Activated CD8-positive, alpha-beta T cell treated with anti-CD3 and anti-CD28 coated beads, Interleukin-2, amount 10 ng/mL, durations not matched to agents 7 days and 5 days (primary cell): Measurements from ENCODE around the gene MYBPC2. TPM values are rescaled to one million over a fixed set of nuclear protein-coding genes. Genes with fewer than 3 reads are reported as not detected.
A peak's percentile ranks its signal among the peaks of the same experiment; 100 is the strongest.
"Not testable (repeated sequence)": the region's sequence is repeated elsewhere in the genome, so short reads cannot be mapped to it uniquely, and the experiment has no call there.

ENCODE experiments used
- ATAC-seq: fragments of 150-1000 bp; cut with Tn5 transposase; one replicate; pipeline ENCODE4 v1.10.0; 2021; ENCODE audit warnings: moderate library complexity
- CTCF ChIA-PET: fragments of 350-600 bp; sonication (Branson Sonifier 250); formaldehyde crosslinking; loops from one replicate; lab custom pipeline; 2021; ENCODE audit warnings: antibody characterized with exemption; lab: Charles Lee
- POLR2A ChIA-PET: fragments of 350-600 bp; sonication (Branson Sonifier 250); formaldehyde crosslinking; loops from one replicate; lab custom pipeline; 2021; ENCODE audit warnings: antibody characterized with exemption; lab: Charles Lee
- DNase-seq: peaks from one replicate; pipeline ENCODE4 v3.0.0-alpha.2; 2020
- H3K27ac Mint-ChIP-seq: one replicate; pipeline ENCODE4 v1.8.0; 2021; ENCODE audit warnings: mild to moderate bottlenecking, mixed read lengths
- H3K27me3 Mint-ChIP-seq: one replicate; pipeline ENCODE4 v1.8.0; 2021; ENCODE audit warnings: low read depth, mixed read lengths
- H3K36me3 Mint-ChIP-seq: one replicate; pipeline ENCODE4 v1.8.0; 2021; ENCODE audit warnings: low read depth, mixed read lengths
- H3K4me1 Mint-ChIP-seq: one replicate; pipeline ENCODE4 v1.8.0; 2021; ENCODE audit warnings: low read depth, mixed read lengths
- H3K4me3 Mint-ChIP-seq: one replicate; pipeline ENCODE4 v1.8.0; 2021; ENCODE audit warnings: mild to moderate bottlenecking, mixed read lengths
- H3K9me3 Mint-ChIP-seq: one replicate; pipeline ENCODE4 v1.8.0; 2022; ENCODE audit warnings: mixed read lengths; ENCODE audit not compliant: insufficient read depth
- total RNA-seq, 2 experiments: library from RNA; stranded (reverse); gene quantifications; one replicate each; pipeline ENCODE4 v1.2.3, GENCODE V29; 2021

Gene MYBPC2
- total RNA-seq, 2 experiments from 2014 or later, result not detected

GRCh38 chr19:50465000-50465399 is 32.3 kb downstream of the MYBPC2 start:
- Mint-ChIP-seq H3K4me1 (peaks cover 9% of the 10 kb centered on the region), H3K36me3 (no peaks in the 10 kb centered on the region), H3K27me3 (no peaks in the 10 kb centered on the region), H3K9me3 (no peaks in the 10 kb centered on the region), H3K4me3 (no peak overlapping the region), H3K27ac (no peak overlapping the region)
- CTCF ChIA-PET, result no interaction called here
- POLR2A ChIA-PET, result no interaction called here
- DNase-seq (no peak), ATAC-seq (no peak)

GRCh38 chr19:50465986-50466705 is 33.5 kb downstream of the MYBPC2 start:
- ATAC-seq (no peak), DNase-seq (no peak)
- Mint-ChIP-seq H3K4me1 (peaks cover 3% of the 10 kb centered on the region), H3K36me3 (no peaks in the 10 kb centered on the region), H3K4me3 (no peak overlapping the region), H3K9me3 (no peaks in the 10 kb centered on the region), H3K27ac (no peak overlapping the region), H3K27me3 (no peaks in the 10 kb centered on the region)
- ChIA-PET CTCF (interaction anchor here (1.1 kb wide), 1 partner anchor 109 kb away, joined by 5 read pairs; no protein-coding TSS in a partner anchor), POLR2A (no interaction called here)

- Mint-ChIP-seq H3K27ac (no peak overlapping the region), H3K9me3 (no peaks in the 10 kb centered on the region), H3K27me3 (no peaks in the 10 kb centered on the region), H3K36me3 (no peaks in the 10 kb centered on the region), H3K4me1 (no peaks in the 10 kb centered on the region), H3K4me3 (no peak overlapping the region)
- DNase-seq (no peak), ATAC-seq (no peak)
- ChIA-PET POLR2A (no interaction called here), CTCF (no interaction called here)
Observed at GRCh38 chr19:50466706-50467039, 34.0 kb downstream of the MYBPC2 start.

GRCh38 chr19:50467566-50467965 is 34.9 kb downstream of the MYBPC2 start:
- no peaks in the 10 kb centered on the region for H3K27me3 Mint-ChIP-seq
- CTCF ChIA-PET, result no interaction called here
- H3K4me3 Mint-ChIP-seq, result no peak overlapping the region
- no peak overlapping the region for H3K27ac Mint-ChIP-seq
- H3K36me3 Mint-ChIP-seq, result no peaks in the 10 kb centered on the region
- ATAC-seq (no peak), DNase-seq (no peak)
- H3K9me3 Mint-ChIP-seq, result no peaks in the 10 kb centered on the region
- H3K4me1 Mint-ChIP-seq, result no peaks in the 10 kb centered on the region
- POLR2A ChIA-PET, result no interaction called here

GRCh38 chr19:50468818-50469217 is 36.1 kb downstream of the MYBPC2 start:
- Mint-ChIP-seq H3K9me3 (no peaks in the 10 kb centered on the region), H3K36me3 (no peaks in the 10 kb centered on the region), H3K4me1 (no peaks in the 10 kb centered on the region), H3K4me3 (no peak overlapping the region), H3K27ac (no peak overlapping the region), H3K27me3 (no peaks in the 10 kb centered on the region)
- POLR2A ChIA-PET, result no interaction called here
- no peak for ATAC-seq
- CTCF ChIA-PET, result no interaction called here
- no peak for DNase-seq

GRCh38 chr19:50473336-50473735 is 40.6 kb downstream of the MYBPC2 start:
- H3K27ac Mint-ChIP-seq, POLR2A ChIA-PET, ATAC-seq, H3K4me3 Mint-ChIP-seq, H3K9me3 Mint-ChIP-seq, DNase-seq, H3K27me3 Mint-ChIP-seq: not testable (repeated sequence)
- Mint-ChIP-seq H3K36me3 (peaks cover 14% of the 10 kb centered on the region), H3K4me1 (peaks cover 16% of the 10 kb centered on the region)
- CTCF ChIA-PET, result interaction anchor here (1.6 kb wide), 1 partner anchor 11 kb away, joined by 4 read pairs; no protein-coding TSS in a partner anchor

- no peak for DNase-seq
- CTCF ChIA-PET, result interaction anchor here (0.8 to 1.0 kb wide), 2 partner anchors 14 to 118 kb away, joined by 3 read pairs; no protein-coding TSS in a partner anchor
Observed at GRCh38 chr19:50475101-50475568, 42.4 kb downstream of the MYBPC2 start.

GRCh38 chr19:50475736-50476223 is 43.1 kb downstream of the MYBPC2 start:
- peak overlapping the region; percentile 95 for H3K27ac Mint-ChIP-seq
- peak; percentile 10 for ATAC-seq
- H3K27me3 Mint-ChIP-seq, result no peaks in the 10 kb centered on the region
- peaks cover 21% of the 10 kb centered on the region for H3K36me3 Mint-ChIP-seq
- H3K9me3 Mint-ChIP-seq, result no peaks in the 10 kb centered on the region
- POLR2A ChIA-PET, result no interaction called here
- CTCF ChIA-PET, result no interaction called here
- peaks cover 16% of the 10 kb centered on the region for H3K4me1 Mint-ChIP-seq
- H3K4me3 Mint-ChIP-seq, result peak overlapping the region; percentile 99
- DNase-seq, result no peak

More at GRCh38 chr19:50475101-50475568, 42.4 kb downstream of the MYBPC2 start:
- Mint-ChIP-seq H3K4me1 (peaks cover 16% of the 10 kb centered on the region), H3K27me3 (no peaks in the 10 kb centered on the region), H3K9me3 (no peaks in the 10 kb centered on the region), H3K36me3 (peaks cover 20% of the 10 kb centered on the region), H3K27ac (peak overlapping the region; percentile 44), H3K4me3 (peak overlapping the region; percentile 38)
- ATAC-seq, result no peak
- POLR2A ChIA-PET, result interaction anchor here (0.5 kb wide), 1 partner anchor 36 kb away, joined by 3 read pairs; the partner anchor contains the start of gene JOSD2

GRCh38 chr19:50476224-50476906 is 43.7 kb downstream of the MYBPC2 start, which contains the start of the genes EMC10 and GARIN5A:
Gene EMC10 (plus strand): TSS chr19:50476507. CDS start chr19:50476545, 38 bp downstream.
Gene GARIN5A (minus strand): TSS chr19:50476848. CDS start chr19:50476388, 460 bp downstream.
- H3K9me3 Mint-ChIP-seq, result no peaks in the 10 kb centered on the region
- ATAC-seq (peak; percentile 96), DNase-seq (peak; percentile 95)
- H3K27me3 Mint-ChIP-seq, result no peaks in the 10 kb centered on the region
- ChIA-PET CTCF (no interaction called here), POLR2A (no interaction called here)
- peak within 1 kb of the TSS; percentile 99 for H3K4me3 Mint-ChIP-seq
- peaks cover 16% of the 10 kb centered on the region for H3K4me1 Mint-ChIP-seq
- H3K36me3 Mint-ChIP-seq, result peaks cover 24% of the 10 kb centered on the region
- H3K27ac Mint-ChIP-seq, result peak within 1 kb of the TSS; percentile 95

- no peak for DNase-seq
- Mint-ChIP-seq H3K27ac (peak overlapping the region; percentile 95), H3K4me1 (peaks cover 16% of the 10 kb centered on the region), H3K4me3 (peak overlapping the region; percentile 99), H3K36me3 (peaks cover 24% of the 10 kb centered on the region), H3K27me3 (no peaks in the 10 kb centered on the region), H3K9me3 (no peaks in the 10 kb centered on the region)
- ATAC-seq, result no peak
- POLR2A ChIA-PET, result interaction anchor here (0.6 kb wide), 1 partner anchor 227 kb away, joined by 3 read pairs; no protein-coding TSS in a partner anchor
- CTCF ChIA-PET, result no interaction called here
Observed at GRCh38 chr19:50476907-50477238, 44.2 kb downstream of the MYBPC2 start.

GRCh38 chr19:50477751-50478515 is 45.2 kb downstream of the MYBPC2 start:
- DNase-seq, result no peak
- Mint-ChIP-seq H3K9me3 (no peaks in the 10 kb centered on the region), H3K4me1 (peaks cover 16% of the 10 kb centered on the region), H3K36me3 (peaks cover 28% of the 10 kb centered on the region), H3K4me3 (peak overlapping the region; percentile 99), H3K27ac (peak overlapping the region; percentile 44), H3K27me3 (no peaks in the 10 kb centered on the region)
- ATAC-seq, result no peak
- POLR2A ChIA-PET, result interaction anchor here (1.8 kb wide), 1 partner anchor 121 kb away, joined by 5 read pairs; no protein-coding TSS in a partner anchor
- CTCF ChIA-PET, result interaction anchor here (0.7 to 1.8 kb wide), 4 partner anchors 9 to 121 kb away, joined by 3 to 6 read pairs (median 4); no protein-coding TSS in a partner anchor
